GM21381 (cell line): Measurements from ENCODE around the gene DLL4.
"Not testable (repeated sequence)": the region's sequence is repeated elsewhere in the genome, so short reads cannot be mapped to it uniquely, and the experiment has no call there.

Experiments used
- ATAC-seq: cut with Tn5 transposase; IDR thresholded peaks from one replicate; pipeline ENCODE4 v1.9.1; 2021; ENCODE audit warnings: mild to moderate bottlenecking, moderate library complexity; ENCODE audit not compliant: unreplicated experiment

DLL4 gene

DNA sequence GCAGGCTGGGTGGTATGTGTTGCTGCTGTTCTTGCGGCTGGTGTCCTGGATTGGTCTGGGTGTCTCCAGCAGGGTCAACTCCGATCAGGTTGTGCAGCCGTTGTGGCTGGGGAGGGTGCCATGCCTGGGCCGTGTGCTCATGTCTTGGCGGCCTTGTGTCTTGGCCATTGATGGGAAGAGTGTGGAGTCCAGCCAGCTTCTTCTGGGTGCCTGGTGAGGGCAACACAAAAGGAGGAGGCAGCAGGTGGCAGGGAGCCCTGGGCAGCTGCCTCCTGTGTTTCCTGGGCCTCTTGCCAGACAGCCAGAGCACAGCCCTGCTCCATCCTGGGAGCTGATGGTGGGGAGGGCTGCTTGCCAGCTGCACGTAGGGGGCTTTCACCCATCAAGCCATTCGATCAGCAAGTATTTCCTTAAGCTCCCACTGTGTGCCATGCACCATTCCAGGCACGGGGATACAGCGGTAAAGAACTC, 28.5 kb downstream of the DLL4 start:
- no peak for ATAC-seq

DNA sequence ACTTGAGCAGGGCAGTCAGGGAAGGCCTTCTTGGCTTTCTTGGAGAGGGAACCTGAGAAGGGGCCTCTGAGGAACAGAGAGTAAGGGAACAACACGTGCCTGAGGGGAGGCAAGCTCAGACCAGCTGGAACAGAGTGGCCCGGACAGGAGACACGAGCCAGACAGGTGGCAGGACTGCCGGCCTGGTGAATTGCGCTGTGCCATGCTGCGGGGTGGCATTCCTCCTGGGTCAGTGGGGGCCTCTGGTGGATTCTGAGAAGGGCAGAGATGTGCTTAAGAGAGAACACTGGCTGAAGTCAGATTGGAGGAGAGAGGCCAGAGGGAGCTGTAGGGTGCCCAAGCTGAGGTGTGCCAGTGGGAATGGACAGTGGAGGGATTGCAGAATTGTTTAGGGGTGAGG, 29.0 kb downstream of the DLL4 start:
- ATAC-seq = no peak

DNA sequence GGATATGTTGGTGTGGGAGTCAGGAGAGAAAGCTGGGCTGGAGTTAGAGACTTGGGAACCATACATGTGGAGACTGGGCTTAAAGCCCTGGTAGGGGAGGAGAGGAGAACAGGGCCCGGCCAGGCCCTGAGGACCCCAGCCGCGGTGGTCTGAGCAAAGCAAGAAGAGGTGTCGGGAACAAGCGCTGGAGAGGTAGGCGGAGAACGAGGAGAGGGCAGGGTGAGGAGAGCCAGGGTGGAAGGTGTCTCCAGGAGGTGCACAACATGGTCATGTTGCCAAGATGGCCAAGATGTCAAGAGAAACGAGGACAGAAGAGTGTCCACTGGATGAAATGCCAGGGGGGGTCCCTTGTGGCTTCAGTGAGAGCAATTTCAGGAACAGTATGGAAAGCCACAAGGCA, 29.6 kb downstream of the DLL4 start:
- no peak for ATAC-seq

DNA sequence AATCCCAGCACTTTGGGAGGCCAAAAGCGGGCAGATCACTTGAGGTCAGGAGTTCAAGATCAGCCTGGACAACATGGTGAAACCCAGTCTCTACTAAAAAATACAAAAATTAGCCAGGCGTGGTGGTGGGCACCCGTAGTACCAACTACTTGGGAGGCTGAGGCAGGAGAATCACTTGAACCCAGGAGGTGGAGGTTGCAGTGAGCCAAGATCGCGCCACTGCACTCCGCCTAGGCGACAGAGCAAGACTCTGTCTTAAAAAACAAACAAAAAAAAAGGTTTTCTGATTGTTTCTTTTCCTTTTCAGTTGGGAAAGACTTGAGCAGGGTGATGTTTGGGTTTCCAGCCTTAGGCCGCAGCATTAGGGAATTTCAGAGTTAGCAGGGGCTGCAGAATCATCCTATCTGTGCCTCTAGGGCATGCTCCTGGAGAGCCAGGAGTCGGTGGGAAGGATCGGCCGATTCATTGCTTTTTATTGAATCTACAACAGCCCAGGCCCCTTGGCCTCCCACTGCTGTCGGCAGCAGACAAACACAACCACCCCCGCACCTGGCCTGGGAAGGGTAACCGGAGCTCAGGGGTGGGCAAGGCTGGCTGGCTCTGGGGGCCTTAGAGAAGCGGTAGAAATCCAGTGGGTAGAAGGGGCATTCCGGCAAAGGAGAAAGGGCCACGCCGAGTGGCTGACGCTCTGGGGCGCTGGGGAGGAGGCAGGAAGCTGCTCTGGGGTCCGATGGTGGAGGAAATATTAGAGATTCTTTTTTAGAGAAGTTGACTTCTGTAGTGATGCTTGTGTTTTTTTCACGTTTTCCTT, 30.4 kb downstream of the DLL4 start:
- no peak for ATAC-seq

DNA sequence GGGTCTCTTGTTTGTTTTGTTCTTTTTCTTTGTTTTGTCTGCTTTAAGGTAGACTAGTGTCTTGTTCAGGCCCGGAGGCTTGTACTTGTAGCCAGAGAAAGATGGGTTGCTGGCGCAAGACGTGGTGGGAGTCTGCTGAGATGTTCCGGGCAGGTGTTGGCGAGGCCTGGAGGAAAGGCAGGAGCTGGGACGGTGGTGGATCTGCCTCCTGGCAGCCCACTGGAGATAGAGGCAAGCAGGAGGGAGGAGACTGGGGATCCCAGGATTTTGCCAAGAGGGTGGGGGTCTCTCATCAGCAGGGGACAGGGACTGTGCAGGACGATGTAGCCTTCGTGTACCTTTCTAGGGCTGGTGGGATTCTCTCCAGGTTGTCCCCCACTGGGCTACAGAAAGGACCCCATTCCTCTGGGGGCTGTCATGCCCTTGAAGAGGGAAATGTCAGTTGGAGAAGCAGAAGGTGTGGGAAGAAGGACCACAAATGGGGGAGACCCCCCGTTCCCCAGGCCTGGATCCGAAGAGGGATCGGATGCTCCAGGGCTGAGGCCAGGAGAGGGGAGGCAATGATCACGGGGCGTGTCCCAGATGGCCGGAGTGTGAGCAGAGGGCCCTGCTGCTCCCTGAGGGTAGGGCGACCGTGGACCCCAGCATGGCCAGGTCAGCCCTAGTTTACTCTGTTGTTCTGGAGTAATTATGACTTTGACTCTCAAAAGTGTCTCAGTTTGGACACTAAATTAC, 31.2 kb downstream of the DLL4 start:
- ATAC-seq = no peak

DNA sequence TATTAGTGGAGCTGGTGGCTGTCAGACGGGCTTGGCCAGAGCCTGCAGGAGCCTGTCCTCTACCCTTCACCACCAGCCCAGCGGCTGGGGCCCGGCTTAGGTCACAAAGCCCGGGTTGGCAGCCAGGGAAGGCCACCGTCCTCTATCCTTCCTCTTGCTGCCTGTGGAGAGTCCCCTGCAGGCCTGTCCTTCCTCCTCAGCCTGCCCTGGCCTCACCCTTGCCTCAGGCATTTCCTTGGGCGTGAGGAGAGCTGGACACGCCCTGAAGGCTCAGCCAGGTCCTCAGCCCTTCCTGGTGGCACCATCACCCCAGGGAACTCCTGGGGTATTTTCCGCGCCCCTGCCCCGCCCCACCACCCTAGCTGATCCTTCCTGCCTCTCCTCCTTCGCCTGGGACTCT, 31.8 kb downstream of the DLL4 start:
- no peak for ATAC-seq

DNA sequence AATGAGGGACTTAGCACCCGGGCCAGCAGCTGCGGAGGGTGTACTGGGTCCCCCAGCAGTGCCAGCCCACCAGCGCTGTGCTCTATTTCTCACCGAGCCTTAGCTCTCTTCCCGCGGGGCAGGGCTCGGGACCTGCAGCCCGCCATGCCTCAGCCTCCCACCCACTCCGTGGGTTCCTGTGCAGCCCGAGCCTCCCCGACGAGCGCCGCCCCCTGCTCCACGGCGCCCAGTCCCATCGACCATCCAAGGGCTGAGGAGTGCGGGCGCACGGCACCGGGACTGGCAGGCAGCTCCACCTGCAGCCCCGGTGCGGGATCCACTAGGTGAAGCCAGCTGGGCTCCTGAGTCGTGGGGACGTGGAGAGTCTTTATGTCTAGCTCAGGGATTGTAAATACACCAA, 32.6 kb downstream of the DLL4 start:
- not testable (repeated sequence) for ATAC-seq

DNA sequence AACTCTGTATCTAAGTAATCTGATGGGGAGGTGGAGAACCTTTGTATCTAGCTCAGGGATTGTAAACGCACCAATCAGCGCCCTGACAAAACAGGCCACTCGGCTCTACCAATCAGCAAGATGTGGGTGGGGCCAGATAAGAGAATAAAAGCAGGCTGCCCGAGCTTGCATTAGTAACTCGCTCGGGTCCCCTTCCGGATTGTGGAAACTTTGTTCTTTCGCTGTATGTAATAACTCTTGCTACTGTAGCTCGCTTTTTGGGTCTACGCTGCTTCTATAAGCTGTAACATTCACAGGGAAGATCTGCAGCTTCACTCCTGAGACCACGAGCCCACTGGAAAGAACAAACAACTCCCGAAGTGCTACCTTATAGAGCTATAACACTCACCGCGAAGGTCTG, 33.2 kb downstream of the DLL4 start:
- not testable (repeated sequence) for ATAC-seq

DNA sequence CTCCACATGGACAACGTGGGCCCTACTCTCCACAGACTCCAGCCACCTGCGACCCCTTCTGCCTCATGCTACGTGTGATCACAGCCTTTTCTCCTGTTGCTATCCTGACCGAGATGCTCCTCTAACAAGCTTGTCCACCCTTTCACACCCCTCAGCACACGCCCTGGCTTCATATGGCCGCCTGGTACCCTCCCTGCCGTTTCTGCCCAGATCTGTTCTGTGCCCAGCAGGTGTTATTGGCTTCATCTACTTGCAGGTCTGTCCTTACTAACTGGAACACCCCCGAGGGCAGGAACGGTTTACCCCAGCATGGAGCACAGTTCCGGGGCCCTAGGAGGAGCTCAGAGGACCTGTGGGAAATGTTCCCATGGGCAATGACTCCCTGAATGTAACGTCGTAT, 34.1 kb downstream of the DLL4 start:
- no peak for ATAC-seq

DNA sequence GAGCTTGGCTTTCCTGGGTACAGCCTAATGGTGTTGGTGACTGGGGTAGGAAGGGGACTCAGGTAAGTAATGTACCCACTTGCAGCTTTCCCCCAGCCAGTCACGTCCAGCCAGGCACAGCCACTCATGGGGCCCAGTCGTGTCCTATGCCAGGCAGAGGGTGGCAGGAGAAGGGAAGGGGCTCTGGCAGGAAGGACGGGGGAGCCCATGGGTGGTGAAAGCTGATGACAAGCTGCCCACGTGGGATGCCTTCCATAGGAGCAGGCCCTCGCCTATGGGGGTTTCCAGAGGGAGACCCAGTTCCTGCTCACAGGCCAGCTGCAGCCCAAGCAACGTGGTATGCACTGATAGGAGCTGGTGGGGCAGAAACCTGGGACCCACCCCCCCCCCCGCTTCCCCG, 34.9 kb downstream of the DLL4 start:
- ATAC-seq = no peak

DNA sequence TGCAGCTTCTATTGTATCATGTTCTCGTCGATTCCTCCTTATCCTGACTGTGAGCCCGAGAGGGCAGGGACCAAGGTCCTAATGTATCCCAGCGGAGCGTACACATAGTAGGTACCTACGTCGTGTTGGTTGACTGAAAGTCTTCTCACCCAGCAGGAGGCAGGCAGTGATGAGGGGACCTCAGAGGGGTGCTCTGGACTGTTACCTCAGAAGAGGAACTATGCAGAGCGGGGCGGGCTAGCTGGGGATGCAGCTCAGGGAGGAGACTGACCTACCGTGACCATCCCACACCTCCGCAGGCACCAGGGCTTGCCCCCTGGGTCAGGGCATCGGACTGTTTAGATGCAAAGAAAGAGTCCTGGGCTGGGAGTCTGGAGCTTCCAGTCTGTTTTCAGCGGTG, 35.5 kb downstream of the DLL4 start:
- no peak for ATAC-seq

DNA sequence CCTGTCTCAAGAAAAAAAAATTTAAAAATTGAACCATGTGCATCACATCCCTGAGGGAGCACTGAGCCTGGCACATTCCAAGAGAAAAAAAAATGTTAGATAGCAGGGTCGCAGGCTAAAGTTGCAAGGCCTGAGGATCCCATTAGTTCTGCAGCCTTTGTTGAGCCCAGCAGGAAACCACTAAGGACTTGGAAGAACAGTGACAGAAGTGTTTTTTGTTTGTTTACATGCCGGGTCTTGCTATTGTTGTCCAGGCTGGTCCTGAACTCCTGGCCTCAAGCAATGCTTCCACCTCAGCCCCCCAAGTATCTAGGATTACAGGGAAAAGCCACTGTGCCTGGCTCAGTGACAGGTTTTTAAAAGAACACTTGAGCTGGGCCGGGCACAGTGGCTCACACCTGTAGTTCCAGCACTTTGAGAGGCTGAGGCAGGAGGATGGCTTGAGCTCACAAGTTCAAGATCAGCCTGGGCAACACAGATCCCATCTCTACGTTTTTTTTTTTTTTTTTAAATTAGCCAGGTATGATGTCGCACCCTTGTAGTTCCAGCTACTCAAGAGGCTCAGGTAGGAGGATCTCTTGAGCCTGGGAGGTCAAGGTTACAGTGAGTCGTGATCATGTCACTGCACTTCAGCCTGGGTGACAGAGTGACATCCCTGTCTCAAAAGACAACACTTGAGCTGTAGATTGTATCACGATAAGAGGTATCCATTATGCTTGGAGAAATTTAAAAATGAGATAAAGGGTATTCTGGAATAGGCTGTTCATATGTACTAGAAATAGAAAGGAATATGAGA, 39.3 kb downstream of the DLL4 start:
- ATAC-seq = no peak

DNA sequence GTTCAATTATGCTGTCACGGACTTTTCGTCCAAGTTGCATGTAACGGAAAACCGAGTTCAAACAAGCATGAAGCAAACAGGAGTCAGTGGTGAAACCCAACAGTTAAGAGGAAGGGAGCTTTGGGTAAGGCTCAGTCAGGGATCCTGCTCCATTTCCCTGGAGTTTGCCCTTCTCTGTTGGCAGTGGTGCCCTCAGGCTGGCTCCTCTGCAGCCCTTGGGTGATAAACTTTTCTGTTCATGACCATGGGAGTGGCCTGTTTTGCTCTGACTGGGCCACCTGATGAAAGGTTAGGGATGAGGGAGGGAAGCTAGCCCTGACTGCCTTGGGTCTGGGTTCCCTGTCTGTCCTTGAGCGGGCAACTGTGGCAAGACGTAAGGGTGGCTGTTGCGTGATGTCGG, 40.2 kb downstream of the DLL4 start:
- ATAC-seq = no peak

DNA sequence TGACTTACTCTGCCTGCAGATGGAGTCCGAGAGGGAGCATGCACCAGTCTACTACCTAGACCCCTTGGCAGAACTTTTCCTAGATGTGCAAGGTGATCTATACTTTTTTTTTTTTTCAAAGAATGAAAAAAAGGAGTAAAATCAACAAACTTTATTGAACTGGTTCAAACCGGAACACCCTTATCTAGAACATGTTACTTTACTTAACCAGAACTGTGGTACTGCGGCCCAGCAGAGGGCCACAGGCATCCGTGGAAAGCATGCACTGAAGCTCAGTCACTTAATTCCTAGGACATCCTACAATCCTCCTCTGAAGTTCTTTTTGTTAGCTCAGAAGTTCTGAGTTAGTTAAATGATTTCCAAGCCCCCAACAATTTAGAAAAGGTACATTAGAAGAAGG, 45.7 kb downstream of the DLL4 start:
- no peak for ATAC-seq

DNA sequence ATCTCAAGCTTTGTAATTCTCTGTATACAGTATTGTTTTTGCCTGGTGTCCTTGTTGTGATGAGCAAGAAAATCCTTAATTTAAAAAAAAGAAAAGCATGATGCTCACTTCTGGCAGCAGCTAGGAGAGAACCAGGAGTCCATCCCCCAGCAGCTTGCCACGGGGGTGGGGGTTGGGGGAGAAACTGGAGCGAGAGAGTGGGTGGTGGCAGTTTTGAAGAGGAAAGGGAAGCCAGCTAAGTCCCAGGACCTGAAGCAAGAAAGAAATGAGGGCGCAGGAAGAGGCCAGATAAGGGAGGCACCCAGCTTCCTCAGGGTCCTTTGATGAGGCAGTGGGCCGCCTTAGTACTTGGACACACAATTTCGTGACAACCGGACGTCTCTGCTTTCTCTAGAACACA, 47.7 kb downstream of the DLL4 start:
- no peak for ATAC-seq

DNA sequence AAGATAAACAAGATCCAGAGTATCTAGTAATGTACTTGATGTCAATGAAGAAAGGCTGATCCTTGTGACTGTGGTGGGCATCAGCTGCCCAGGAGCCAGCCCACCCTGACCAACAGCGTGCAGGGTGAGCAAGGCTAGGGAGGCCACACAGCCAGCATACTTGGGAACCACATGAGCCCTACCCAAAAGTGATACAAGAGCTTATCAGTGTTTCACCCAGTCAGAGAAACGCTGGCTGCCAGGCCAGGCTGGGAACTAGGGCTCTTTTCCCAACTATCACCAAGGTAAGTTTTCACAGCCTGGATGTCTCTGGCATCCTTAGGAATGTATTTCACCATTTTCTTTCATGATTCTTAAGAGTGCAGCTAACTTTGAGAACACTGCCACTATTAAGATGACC, 49.0 kb downstream of the DLL4 start:
- no peak for ATAC-seq

DNA sequence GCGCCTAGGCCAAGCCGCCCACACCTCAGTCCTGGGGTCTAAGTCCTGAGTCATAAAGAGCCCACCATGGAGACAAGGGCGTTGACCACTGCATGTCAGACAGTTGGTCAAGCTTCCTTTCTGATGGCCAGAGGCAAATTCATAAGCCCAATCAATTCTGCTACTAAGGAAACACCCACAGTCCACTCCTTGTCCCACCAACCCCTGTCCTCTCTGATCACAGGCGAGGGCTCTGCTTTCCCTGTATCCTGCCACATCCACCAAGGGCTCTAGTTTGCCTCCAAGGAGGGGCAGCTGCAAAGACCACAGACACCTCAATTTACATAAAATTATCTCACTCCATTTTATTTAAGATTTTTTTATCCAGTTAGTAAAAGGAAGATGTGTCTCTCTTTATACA, 49.4 kb downstream of the DLL4 start:
- ATAC-seq = no peak

DNA sequence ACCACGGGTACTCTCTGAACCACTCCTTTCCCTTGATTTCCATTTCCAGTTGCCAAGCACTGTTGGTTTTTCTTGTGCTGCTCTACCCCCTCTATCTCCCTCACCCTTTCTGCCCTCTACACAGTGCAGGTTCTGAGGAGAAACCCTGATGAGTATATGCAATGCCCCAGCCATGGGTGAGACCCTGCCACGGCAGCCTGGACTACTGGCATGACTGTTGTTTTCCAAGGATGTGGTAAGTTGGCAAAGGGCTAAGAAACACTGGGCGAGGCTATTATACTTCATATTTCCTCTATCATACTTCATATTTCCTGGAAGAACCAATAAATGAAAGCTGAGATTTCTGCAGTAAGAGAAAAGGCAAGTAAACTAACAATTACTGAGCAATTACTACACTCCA, 52.0 kb downstream of the DLL4 start:
- no peak for ATAC-seq

DNA sequence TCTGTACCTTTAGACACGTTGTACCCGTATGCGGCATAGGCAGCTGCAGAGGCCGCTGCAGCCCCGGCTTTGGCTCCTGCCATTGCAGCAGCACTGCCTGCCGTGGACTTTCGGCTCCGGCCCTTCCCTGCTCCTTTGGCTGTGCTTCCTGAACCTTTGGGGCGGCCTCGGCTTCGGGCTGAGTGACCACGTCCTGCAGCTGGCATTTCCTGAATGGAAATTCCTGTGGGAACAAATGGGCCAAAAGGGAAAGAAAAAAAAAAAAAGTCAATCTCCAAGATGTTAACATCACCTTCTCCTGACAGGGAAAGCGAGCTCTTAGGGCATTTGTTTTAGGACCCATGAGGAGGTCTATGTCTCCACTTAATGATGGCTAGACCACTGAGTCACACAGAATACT, 53.7 kb downstream of the DLL4 start:
- no peak for ATAC-seq

DNA sequence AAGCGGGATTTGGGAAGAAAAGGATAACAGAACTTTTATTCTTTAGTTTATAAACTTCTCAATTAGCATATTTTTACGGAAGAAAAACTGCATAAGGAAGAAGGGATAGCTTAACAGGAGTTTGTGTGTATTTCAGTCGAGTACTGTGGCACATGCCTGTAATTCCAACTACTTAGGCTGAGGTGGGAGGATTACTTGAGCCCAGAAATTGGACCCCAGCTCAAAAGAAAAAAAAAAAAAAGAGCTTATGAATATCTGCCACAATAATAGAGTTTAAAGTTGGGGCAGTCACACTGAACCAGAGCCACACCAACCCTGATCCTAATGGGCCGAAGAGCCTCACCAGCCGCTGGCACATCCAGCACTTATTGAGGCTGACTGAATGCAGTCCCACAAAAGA, 55.3 kb downstream of the DLL4 start:
- no peak for ATAC-seq

DNA sequence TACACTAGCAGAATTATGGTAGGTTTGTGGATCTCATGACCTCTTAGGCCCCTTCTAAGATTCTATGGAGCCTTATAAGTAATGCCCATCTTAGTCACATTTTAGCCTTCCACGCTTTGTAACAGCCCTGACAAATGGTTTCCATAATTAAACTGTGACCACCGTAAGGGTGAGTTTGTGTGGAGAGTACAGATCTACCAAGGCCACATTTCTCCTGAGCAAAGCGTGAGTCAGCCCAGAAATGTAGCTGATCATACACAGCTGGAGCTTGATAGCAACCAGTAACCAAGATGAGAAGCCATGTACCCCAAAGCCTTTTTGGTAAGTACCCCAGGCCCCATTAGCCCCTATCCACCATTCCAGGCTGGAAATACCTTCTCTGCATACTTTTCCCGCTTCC, 55.8 kb downstream of the DLL4 start:
- no peak for ATAC-seq
